NCI-H2107 treated with DMSO at 0.1 percent for 48 hours (cell line): ENCODE data around the gene SYNJ1.

Experiments
- DNase-seq: peaks from one replicate; lab custom pipeline; 2025; ENCODE audit not compliant: unreplicated experiment; lab: John Stamatoyannopoulos, UW

SYNJ1 gene

DNA sequence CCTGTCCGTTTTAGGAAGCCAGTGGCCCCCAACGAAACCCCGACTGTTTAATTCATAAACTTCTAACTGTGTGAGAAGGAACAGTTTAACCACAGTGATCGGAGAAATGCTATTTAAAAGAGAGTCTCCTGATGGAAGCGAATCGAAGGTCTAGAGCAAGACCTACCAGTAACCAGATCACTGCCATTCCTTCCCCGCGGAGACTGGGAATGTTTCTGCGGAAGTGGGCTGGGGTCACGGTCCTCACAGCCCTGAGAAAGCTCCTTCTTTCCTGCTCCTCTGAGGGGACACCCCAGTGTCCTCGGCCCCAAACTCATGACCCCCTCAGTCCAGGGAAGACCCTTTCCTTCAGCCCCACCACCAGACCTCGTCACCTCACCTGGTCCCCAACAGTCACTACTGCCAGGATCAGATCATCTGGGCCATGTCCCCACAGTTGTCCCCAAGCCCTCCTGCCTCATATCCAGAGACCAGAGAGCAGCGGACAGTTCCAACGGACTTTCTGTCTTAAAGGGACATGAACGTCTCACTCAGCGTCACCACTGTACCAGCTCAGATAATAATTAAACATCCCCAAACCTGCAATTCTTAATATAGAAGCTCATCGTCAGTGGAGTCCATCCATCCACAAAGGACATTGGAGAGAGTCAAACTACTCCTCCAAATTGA lies 142.6 kb downstream of the SYNJ1 start, which contains the start of gene TCP10L:
TSS of gene TCP10L (minus strand) at position 482 of the 669 bp plus-strand sequence. CDS start 1,219 bp downstream, outside the sequence.
- no peak for DNase-seq

DNA sequence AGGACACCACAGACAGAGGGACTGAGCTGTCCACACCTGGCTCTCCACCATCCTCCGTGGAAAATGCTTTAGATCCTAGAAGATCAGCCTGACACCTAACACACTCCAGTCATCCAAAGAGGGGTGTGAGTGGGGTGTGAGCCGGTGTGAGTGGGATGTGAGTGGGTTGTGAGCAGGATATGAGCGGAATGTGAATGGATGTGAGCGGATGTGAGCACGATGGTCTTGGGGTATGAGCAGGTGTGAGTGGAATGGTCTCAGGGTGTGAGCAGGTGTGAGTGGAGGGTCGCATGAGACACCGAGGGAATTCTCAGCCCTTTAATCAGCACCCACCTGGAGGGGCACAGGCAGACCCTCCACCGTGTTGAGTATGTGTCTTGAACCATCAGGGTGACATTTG lies 143.3 kb downstream of the SYNJ1 start:
- DNase-seq, result no peak

DNA sequence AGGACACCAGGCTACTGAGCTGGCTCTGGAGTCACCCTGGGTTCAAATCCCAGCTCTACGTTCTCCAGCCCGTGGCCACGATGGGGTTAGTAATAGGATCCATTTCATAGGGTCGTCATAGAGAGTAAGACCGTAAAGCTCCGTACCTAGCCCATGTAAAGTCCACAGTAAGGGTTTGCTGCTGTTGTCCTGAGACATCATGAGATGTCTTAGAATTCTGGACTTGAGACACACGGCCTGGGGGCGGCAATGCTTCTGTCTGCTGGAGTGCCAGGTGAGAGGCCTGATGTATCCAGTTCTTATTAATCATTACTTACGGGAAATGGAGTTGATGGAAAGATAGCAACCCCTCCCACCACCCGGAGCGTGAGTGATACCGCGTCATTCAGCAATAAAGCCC lies 146.1 kb downstream of the SYNJ1 start:
- no peak for DNase-seq

DNA sequence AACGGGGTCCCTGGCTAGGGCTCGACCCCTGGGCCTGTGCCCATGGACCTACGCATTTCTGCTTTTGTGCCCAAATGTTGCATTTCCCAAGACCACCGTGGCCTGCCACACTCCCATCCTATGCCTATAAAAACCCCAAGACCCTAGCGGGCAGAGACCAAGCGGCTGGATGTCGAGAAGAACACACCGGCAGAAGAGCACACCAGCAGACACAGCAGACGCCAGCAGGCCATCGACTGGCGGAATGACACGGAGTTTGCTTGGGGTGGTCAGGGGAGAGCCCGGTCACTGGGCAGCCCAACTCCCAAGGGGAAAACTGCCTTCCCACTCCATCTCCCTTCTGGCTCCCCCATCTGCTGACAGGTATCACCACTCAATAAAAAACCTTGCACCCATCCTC lies 146.9 kb downstream of the SYNJ1 start:
- DNase-seq, result no peak
